ENCODE data around the gene KRT71.

Gene KRT71

GRCh38 chr12:52497975-52498374 is 55.0 kb downstream of the KRT71 start:
- no peak overlapping the region for H3K27ac ChIP-seq (ENCODE audit: low read length)

GRCh38 chr12:52496590-52497071 is 56.3 kb downstream of the KRT71 start:
- Histone ChIP-seq H3K27ac (ENCODE audit: low read length) (no peak overlapping the region), H3K27me3 (ENCODE audit: control insufficient read depth, insufficient read depth, low read length) (no peaks in the 10 kb centered on the region), H3K9me3 (ENCODE audit: control insufficient read depth, insufficient read depth, low read length) (no peaks in the 10 kb centered on the region), H3K4me3 (ENCODE audit: low read length) (no peak overlapping the region), H3K36me3 (ENCODE audit: control insufficient read depth, insufficient read depth, low read length) (no peaks in the 10 kb centered on the region), H3K4me1 (ENCODE audit: control insufficient read depth, insufficient read depth, low read length) (peaks cover 13% of the 10 kb centered on the region)
- DNase-seq (ENCODE audit: low read depth, low spot score): no peak
- no CpG with 5 or more reads among the region's 4 CpGs for WGBS (ENCODE audit: insufficient coverage, insufficient read length)

More at GRCh38 chr12:52497975-52498374, 55.0 kb downstream of the KRT71 start:
- Histone ChIP-seq H3K4me1 (ENCODE audit: control insufficient read depth, insufficient read depth, low read length) (peaks cover 13% of the 10 kb centered on the region), H3K9me3 (ENCODE audit: control insufficient read depth, insufficient read depth, low read length) (no peaks in the 10 kb centered on the region), H3K4me3 (ENCODE audit: low read length) (no peak overlapping the region), H3K36me3 (ENCODE audit: control insufficient read depth, insufficient read depth, low read length) (no peaks in the 10 kb centered on the region), H3K27me3 (ENCODE audit: control insufficient read depth, insufficient read depth, low read length) (no peaks in the 10 kb centered on the region)
- no peak for DNase-seq (ENCODE audit: low read depth, low spot score)
- WGBS (ENCODE audit: insufficient coverage, insufficient read length): no CpG with 5 or more reads among the region's 7 CpGs

GRCh38 chr12:52496054-52496453 is 56.9 kb downstream of the KRT71 start:
- Histone ChIP-seq H3K27ac (ENCODE audit: low read length) (no peak overlapping the region), H3K4me1 (ENCODE audit: control insufficient read depth, insufficient read depth, low read length) (peaks cover 13% of the 10 kb centered on the region), H3K27me3 (ENCODE audit: control insufficient read depth, insufficient read depth, low read length) (no peaks in the 10 kb centered on the region), H3K4me3 (ENCODE audit: low read length) (no peak overlapping the region), H3K36me3 (ENCODE audit: control insufficient read depth, insufficient read depth, low read length) (no peaks in the 10 kb centered on the region), H3K9me3 (ENCODE audit: control insufficient read depth, insufficient read depth, low read length) (no peaks in the 10 kb centered on the region)
- no peak for DNase-seq (ENCODE audit: low read depth, low spot score)
- WGBS (ENCODE audit: insufficient coverage, insufficient read length): no CpG with 5 or more reads among the region's 2 CpGs

- no CpG with 5 or more reads among the region's 3 CpGs for WGBS (ENCODE audit: insufficient coverage, insufficient read length)
These were observed 57.6 kb downstream of the KRT71 start for GRCh38 chr12:52495389-52495788.

GRCh38 chr12:52494518-52494917 is 58.4 kb downstream of the KRT71 start:
- WGBS (ENCODE audit: insufficient coverage, insufficient read length): no CpG with 5 or more reads among the region's 4 CpGs
- Histone ChIP-seq H3K4me1 (ENCODE audit: control insufficient read depth, insufficient read depth, low read length) (peaks cover 13% of the 10 kb centered on the region), H3K27me3 (ENCODE audit: control insufficient read depth, insufficient read depth, low read length) (no peaks in the 10 kb centered on the region), H3K27ac (ENCODE audit: low read length) (no peak overlapping the region), H3K9me3 (ENCODE audit: control insufficient read depth, insufficient read depth, low read length) (no peaks in the 10 kb centered on the region), H3K36me3 (ENCODE audit: control insufficient read depth, insufficient read depth, low read length) (no peaks in the 10 kb centered on the region), H3K4me3 (ENCODE audit: low read length) (no peak overlapping the region)
- no peak for DNase-seq (ENCODE audit: low read depth, low spot score)

More at GRCh38 chr12:52495389-52495788, 57.6 kb downstream of the KRT71 start:
- Histone ChIP-seq H3K9me3 (ENCODE audit: control insufficient read depth, insufficient read depth, low read length) (no peaks in the 10 kb centered on the region), H3K4me1 (ENCODE audit: control insufficient read depth, insufficient read depth, low read length) (peaks cover 13% of the 10 kb centered on the region), H3K27ac (ENCODE audit: low read length) (no peak overlapping the region), H3K4me3 (ENCODE audit: low read length) (no peak overlapping the region), H3K36me3 (ENCODE audit: control insufficient read depth, insufficient read depth, low read length) (no peaks in the 10 kb centered on the region), H3K27me3 (ENCODE audit: control insufficient read depth, insufficient read depth, low read length) (no peaks in the 10 kb centered on the region)
- no peak for DNase-seq (ENCODE audit: low read depth, low spot score)

- no peak for DNase-seq (ENCODE audit: low read depth, low spot score)
- no peaks in the 10 kb centered on the region for H3K9me3 ChIP-seq (ENCODE audit: control insufficient read depth, insufficient read depth, low read length)
- H3K4me3 ChIP-seq (ENCODE audit: low read length): no peak overlapping the region
- H3K27me3 ChIP-seq (ENCODE audit: control insufficient read depth, insufficient read depth, low read length): no peaks in the 10 kb centered on the region
- H3K36me3 ChIP-seq (ENCODE audit: control insufficient read depth, insufficient read depth, low read length): no peaks in the 10 kb centered on the region
- no CpG with 5 or more reads among the region's 1 CpG for WGBS (ENCODE audit: insufficient coverage, insufficient read length)
- peaks cover 13% of the 10 kb centered on the region for H3K4me1 ChIP-seq (ENCODE audit: control insufficient read depth, insufficient read depth, low read length)
- no peak overlapping the region for H3K27ac ChIP-seq (ENCODE audit: low read length)
These were observed 58.8 kb downstream of the KRT71 start for GRCh38 chr12:52494100-52494499.
